H9 (cell line): ENCODE data around the gene BAG5. TPM values are rescaled to one million over a fixed set of nuclear protein-coding genes. Genes with fewer than 3 reads are reported as not detected.

Experiments
- DNase-seq: peaks from one replicate; pipeline ENCODE4 v3.0.0-alpha.2; 2017
- H2AFZ ChIP-seq: one replicate; pipeline ENCODE4 v1.6.1; 2013; ENCODE audit warnings: mild to moderate bottlenecking, low read length, control low read depth, moderate library complexity
- H2AK5ac ChIP-seq: 2 replicates; pipeline ENCODE4 v1.6.1; 2013; ENCODE audit warnings: low read length, control low read depth, mixed read lengths; ENCODE audit not compliant: insufficient read length
- H2BK120ac ChIP-seq: one replicate; pipeline ENCODE4 v1.6.1; 2013; ENCODE audit warnings: low read depth, mild to moderate bottlenecking, low read length, control low read depth, inconsistent platforms; ENCODE audit not compliant: poor library complexity, severe bottlenecking
- H2BK12ac ChIP-seq: 2 replicates; pipeline ENCODE4 v1.6.1; 2013; ENCODE audit warnings: low read length, control low read depth, mixed read lengths, low read depth; ENCODE audit not compliant: insufficient read length
- H2BK15ac ChIP-seq: 2 replicates; pipeline ENCODE4 v1.6.1; 2013; ENCODE audit warnings: low read depth, low read length, control low read depth
- H2BK20ac ChIP-seq: one replicate; pipeline ENCODE4 v1.6.1; 2013; ENCODE audit warnings: low read depth, mild to moderate bottlenecking, low read length, control low read depth, inconsistent platforms; ENCODE audit not compliant: poor library complexity, severe bottlenecking
- H2BK5ac ChIP-seq: 2 replicates; pipeline ENCODE4 v1.6.1; 2013; ENCODE audit warnings: low read length, control low read depth, mixed read lengths; ENCODE audit not compliant: insufficient read length
- H3K14ac ChIP-seq: 2 replicates; pipeline ENCODE4 v1.6.1; 2013; ENCODE audit warnings: low read length, control low read depth; ENCODE audit not compliant: insufficient read depth
- H3K18ac ChIP-seq: 2 replicates; pipeline ENCODE4 v1.6.1; 2013; ENCODE audit warnings: low read depth, mild to moderate bottlenecking, mixed read lengths, low read length, control low read depth; ENCODE audit not compliant: insufficient read length
- H3K23ac ChIP-seq: 2 replicates; pipeline ENCODE4 v1.6.1; 2013; ENCODE audit warnings: low read length, control low read depth, mixed read lengths, low read depth; ENCODE audit not compliant: insufficient read length
- H3K23me2 ChIP-seq: 2 replicates; pipeline ENCODE4 v1.6.1; 2013; ENCODE audit warnings: low read depth, mild to moderate bottlenecking, mixed read lengths, low read length, control low read depth; ENCODE audit not compliant: insufficient read length, poor library complexity, severe bottlenecking
- H3K27ac ChIP-seq: 2 replicates; pipeline ENCODE4 v1.5.1; 2013; ENCODE audit warnings: low read length, control low read depth, mixed read lengths, low read depth; ENCODE audit not compliant: insufficient read length
- H3K27me3 ChIP-seq: 2 replicates; pipeline ENCODE4 v1.6.1; 2013; ENCODE audit warnings: low read length, control low read depth, inconsistent platforms; ENCODE audit not compliant: insufficient read depth
- H3K4ac ChIP-seq: 2 replicates; pipeline ENCODE4 v1.6.1; 2013; ENCODE audit warnings: low read depth, mild to moderate bottlenecking, control low read depth, inconsistent platforms, low read length, moderate library complexity
- H3K4me1 ChIP-seq: 2 replicates; pipeline ENCODE4 v1.6.1; 2013; ENCODE audit warnings: low read length, control low read depth, inconsistent platforms; ENCODE audit not compliant: insufficient read depth
- H3K4me2 ChIP-seq: 2 replicates; pipeline ENCODE4 v1.6.1; 2013; ENCODE audit warnings: low read length, control low read depth, mixed read lengths; ENCODE audit not compliant: insufficient read length, insufficient read depth
- H3K56ac ChIP-seq: 2 replicates; pipeline ENCODE4 v1.6.1; 2013; ENCODE audit warnings: low read depth, mild to moderate bottlenecking, mixed read lengths, low read length, control low read depth; ENCODE audit not compliant: insufficient read length
- H3K79me1 ChIP-seq: 2 replicates; pipeline ENCODE4 v1.6.1; 2013; ENCODE audit warnings: low read depth, mild to moderate bottlenecking, moderate library complexity, low read length, control low read depth, inconsistent platforms; ENCODE audit not compliant: insufficient read depth, poor library complexity, severe bottlenecking
- H3K79me2 ChIP-seq: 2 replicates; pipeline ENCODE4 v1.6.1; 2013; ENCODE audit warnings: low read length, control low read depth, inconsistent platforms; ENCODE audit not compliant: insufficient read depth
- H3K9ac ChIP-seq: 2 replicates; pipeline ENCODE4 v1.6.1; 2013; ENCODE audit warnings: low read length, control low read depth, mixed read lengths; ENCODE audit not compliant: insufficient read length; ENCODE audit errors: extremely low read depth
- H3K9me3 ChIP-seq: one replicate; pipeline ENCODE4 v1.6.1; 2013; ENCODE audit warnings: low read depth, low read length, inconsistent platforms; ENCODE audit not compliant: control insufficient read depth
- H3T11ph ChIP-seq: one replicate; pipeline ENCODE4 v1.6.1; 2013; ENCODE audit warnings: mild to moderate bottlenecking, low read length, control low read depth, inconsistent platforms
- H4K20me1 ChIP-seq: one replicate; pipeline ENCODE4 v1.6.1; 2013; ENCODE audit not compliant: control insufficient read depth, insufficient read length, insufficient read depth
- H4K5ac ChIP-seq: 2 replicates; pipeline ENCODE4 v1.6.1; 2013; ENCODE audit warnings: low read depth, mild to moderate bottlenecking, mixed read lengths, low read length, control low read depth; ENCODE audit not compliant: insufficient read length
- H4K8ac ChIP-seq: replicated peaks from 2 replicates; pipeline ENCODE4 v1.6.1; 2013; ENCODE audit warnings: low read length, control low read depth, mixed read lengths, low read depth; ENCODE audit not compliant: insufficient read length
- H4K91ac ChIP-seq: 2 replicates; pipeline ENCODE4 v1.6.1; 2013; ENCODE audit warnings: low read depth, mild to moderate bottlenecking, moderate library complexity, mixed read lengths, low read length, control low read depth; ENCODE audit not compliant: insufficient read length
- H3K27ac Mint-ChIP-seq, 3 experiments: 2 replicates in 2 of 3; 3 replicates in 1 of 3; pipeline ENCODE4 v1.8.0; 2020 to 2021; ENCODE audit warnings: mixed read lengths in 3 of 3, mild to moderate bottlenecking in 1 of 3, moderate library complexity in 1 of 3
- H3K27me3 Mint-ChIP-seq: 2 replicates; pipeline ENCODE4 v1.8.0; 2021; ENCODE audit warnings: low read depth, mild to moderate bottlenecking, moderate library complexity, mixed read lengths
- H3K36me3 Mint-ChIP-seq, 3 experiments: 2 replicates in 2 of 3; 3 replicates in 1 of 3; pipeline ENCODE4 v1.8.0; 2020 to 2021; ENCODE audit warnings: low read depth in 3 of 3, mixed read lengths in 3 of 3; ENCODE audit not compliant: insufficient read depth in 1 of 3
- H3K4me1 Mint-ChIP-seq, 2 experiments: 2 replicates each; pipeline ENCODE4 v1.8.0; 2020; ENCODE audit warnings: mixed read lengths in 2 of 2
- H3K4me3 Mint-ChIP-seq, 2 experiments: 2 replicates in 1 of 2; 3 replicates in 1 of 2; pipeline ENCODE4 v1.8.0; 2020 to 2021; ENCODE audit warnings: mild to moderate bottlenecking in 2 of 2, mixed read lengths in 2 of 2, moderate library complexity in 1 of 2
- H3K9me3 Mint-ChIP-seq, 2 experiments: 2 replicates in 1 of 2; 3 replicates in 1 of 2; pipeline ENCODE4 v1.8.0; 2020; ENCODE audit warnings: mild to moderate bottlenecking in 2 of 2, mixed read lengths in 2 of 2, moderate library complexity in 1 of 2
- CTCF ChIP-seq: fragments of 200-600 bp; sonication (generic); conservative IDR thresholded peaks from 3 replicates; pipeline ENCODE4 v1.8.0; 2021; ENCODE audit warnings: antibody characterized with exemption, mild to moderate bottlenecking
- WGBS: extraction: QIAGEN DNeasy Blood & Tissue Kit; methylation state at CpG from one replicate; pipeline ENCODE4 v1.1.7; 2013; ENCODE audit warnings: missing lambda C conversion rate, low lambda C conversion rate, mixed read lengths; ENCODE audit not compliant: insufficient read length; ENCODE audit errors: extremely low coverage; 5-methylcytosine and 5-hydroxymethylcytosine counted together
- total RNA-seq: library from RNA; stranded (reverse); gene quantifications from 2 replicates; pipeline ENCODE4 v1.2.1, GENCODE V29; 2021

Gene BAG5
- total RNA-seq, 1 experiment from 2014 or later: 38.0 TPM

DNA sequence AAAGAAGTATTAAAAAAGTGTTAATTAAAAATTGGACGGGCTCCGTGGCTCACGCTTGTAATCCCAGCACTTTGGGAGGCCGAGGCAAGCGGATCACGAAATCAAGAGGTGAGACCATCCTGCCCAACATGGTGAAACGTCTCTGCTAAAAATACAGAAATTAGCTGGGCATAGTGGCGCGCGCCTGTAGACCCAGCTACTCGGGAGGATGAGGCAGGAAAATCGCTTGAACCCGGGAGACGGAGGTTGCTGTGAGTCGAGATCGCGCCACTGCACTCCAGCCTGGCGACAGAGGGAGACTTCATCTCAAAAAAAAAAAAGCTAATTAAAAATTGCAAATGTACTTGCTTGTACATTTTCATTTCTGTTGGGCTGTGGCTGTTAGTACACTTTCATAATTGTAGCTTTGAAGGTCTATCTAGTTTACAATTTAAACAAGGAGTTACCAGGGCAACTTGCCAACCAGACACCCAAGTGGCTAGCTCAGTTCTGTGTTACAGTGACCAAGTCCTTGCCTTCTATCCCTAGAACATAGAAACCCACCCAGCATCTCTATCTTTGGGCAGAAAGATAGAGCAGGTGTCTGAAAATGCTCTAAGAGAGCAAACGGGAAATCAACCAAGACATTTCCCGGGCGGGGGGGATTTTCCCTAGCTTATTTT is 1.5 kb upstream of the BAG5 start:
- H2BK120ac ChIP-seq: no peak overlapping the region
- peaks cover 7% of the 10 kb centered on the region for H3K79me1 ChIP-seq
- H3K18ac ChIP-seq: no peak overlapping the region
- Mint-ChIP-seq H3K27me3 (no peaks in the 10 kb centered on the region), H3K36me3 (peaks cover 18 to 20% (median 19%) of the 10 kb centered on the region in 3 experiments), H3K4me1 (peaks cover 27 to 30% of the 10 kb centered on the region in 2 experiments), H3K9me3 (no peaks in the 10 kb centered on the region), H3K4me3 (peak overlapping the region; percentile 85 to 98), H3K27ac (peak overlapping the region in 1 of 3 experiments; percentile 44; a peak in 1 of 7 replicates)
- H3K9ac ChIP-seq: peak overlapping the region; percentile 77
- DNase-seq: no peak
- H2BK5ac ChIP-seq: no peak overlapping the region
- peaks cover 13% of the 10 kb centered on the region for H3K23me2 ChIP-seq
- H3K4ac ChIP-seq: no peak overlapping the region
- no peaks in the 10 kb centered on the region for H4K20me1 ChIP-seq
- H2AFZ ChIP-seq: no peak overlapping the region
- H3K4me2 ChIP-seq: peak overlapping the region; percentile 99
- H3K27ac ChIP-seq: no peak overlapping the region
- no peak overlapping the region for H2BK20ac ChIP-seq
- H3K23ac ChIP-seq: no peak overlapping the region
- no peak for TF ChIP-seq CTCF
- H4K91ac ChIP-seq: no peak overlapping the region
- no peak overlapping the region for H4K5ac ChIP-seq
- H3K14ac ChIP-seq: no peak overlapping the region
- H3K56ac ChIP-seq: no peak overlapping the region
- H2BK15ac ChIP-seq: no peak overlapping the region
- no peaks in the 10 kb centered on the region for H3K27me3 ChIP-seq
- WGBS: no CpG with 5 or more reads among the region's 21 CpGs
- no peak overlapping the region for H3T11ph ChIP-seq
- no peak overlapping the region for H2BK12ac ChIP-seq
- no peaks in the 10 kb centered on the region for H3K9me3 ChIP-seq
- H3K4me1 ChIP-seq: no peaks in the 10 kb centered on the region
- peaks cover 34% of the 10 kb centered on the region; the same call in 1 of the 2 replicates for H3K79me2 ChIP-seq
- no peak overlapping the region for H2AK5ac ChIP-seq
- H4K8ac ChIP-seq: no peak overlapping the region
